Retinal pigment epithelial cell (primary cell): ENCODE results near the gene HNF1B.

Experiments
- DNase-seq: peaks from one replicate; pipeline ENCODE4 v3.0.0-alpha.2; 2010; ENCODE audit warnings: low read depth
- H3K4me3 ChIP-seq: 2 replicates; pipeline ENCODE4 v1.5.1; 2011; ENCODE audit warnings: mild to moderate bottlenecking, low read length, control low read depth, moderate library complexity
- CTCF ChIP-seq: conservative IDR thresholded peaks from 2 replicates; pipeline ENCODE4 v1.5.1; 2011; ENCODE audit warnings: low read depth, low read length, control low read depth, inconsistent platforms

Gene HNF1B

GRCh38 chr17:37737081-37737480 is 7.8 kb downstream of the HNF1B start:
- TF ChIP-seq CTCF = peak; percentile 18
- no peak for DNase-seq
- no peak overlapping the region for H3K4me3 ChIP-seq

- no peak for DNase-seq
- H3K4me3 ChIP-seq = no peak overlapping the region
- no peak for TF ChIP-seq CTCF
Observed at GRCh38 chr17:37736428-37736827, 8.4 kb downstream of the HNF1B start.

GRCh38 chr17:37735165-37735564 is 9.7 kb downstream of the HNF1B start:
- no peak for TF ChIP-seq CTCF
- no peak for DNase-seq
- H3K4me3 ChIP-seq = no peak overlapping the region

GRCh38 chr17:37732316-37732715 is 12.5 kb downstream of the HNF1B start:
- TF ChIP-seq CTCF = no peak
- no peak for DNase-seq

GRCh38 chr17:37731056-37731455 is 13.8 kb downstream of the HNF1B start:
- DNase-seq = no peak
- no peak for TF ChIP-seq CTCF
- H3K4me3 ChIP-seq = no peak overlapping the region

More at GRCh38 chr17:37732316-37732715, 12.5 kb downstream of the HNF1B start:
- H3K4me3 ChIP-seq = no peak overlapping the region

- no peak overlapping the region for H3K4me3 ChIP-seq
- DNase-seq = no peak
- no peak for TF ChIP-seq CTCF
Observed at GRCh38 chr17:37729905-37730304, 15.0 kb downstream of the HNF1B start.

- DNase-seq = no peak
- H3K4me3 ChIP-seq = no peak overlapping the region
- no peak for TF ChIP-seq CTCF
Observed at GRCh38 chr17:37726891-37727675, 17.8 kb downstream of the HNF1B start.
